Prostate gland (tissue), 2 donors: ENCODE measurements around the gene SAMD8. TPM values are rescaled to one million over a fixed set of nuclear protein-coding genes. Genes with fewer than 3 reads are reported as not detected.
A peak's percentile ranks its signal among the peaks of the same experiment; 100 is the strongest.

Experiments used
- DNase-seq: peaks from one replicate; pipeline ENCODE4 v3.0.0-alpha.2; 2019; ENCODE audit warnings: low spot score
- H3K27ac ChIP-seq, 2 donors: fragments of 200-600 bp; sonication (generic); 2 replicates each; pipeline ENCODE4 v1.5.1; 2017 to 2019
- H3K27me3 ChIP-seq: fragments of 200-600 bp; sonication (generic); replicated peaks from 2 replicates; pipeline ENCODE4 v1.5.1; 2019; ENCODE audit not compliant: insufficient read depth
- H3K36me3 ChIP-seq, 2 donors: fragments of 200-600 bp; sonication (generic); 1 replicate in 1 of 2; 2 replicates in 1 of 2; pipeline versions ENCODE4 v1.5.1 to v1.8.1; 2017 to 2019
- H3K4me1 ChIP-seq: fragments of 200-600 bp; sonication (generic); replicated peaks from 2 replicates; pipeline ENCODE4 v1.5.1; 2019
- H3K4me3 ChIP-seq, 2 donors: fragments of 200-600 bp; sonication (generic); 2 replicates each; pipeline ENCODE4 v1.5.1; 2017 to 2019
- H3K9me3 ChIP-seq: fragments of 200-600 bp; sonication (generic); 2 replicates; pipeline ENCODE4 v1.5.1; 2017
- POLR2A ChIP-seq: fragments of 450-650 bp; IDR thresholded peaks from one replicate; pipeline ENCODE4 v1.6.1; 2016; ENCODE audit warnings: antibody characterized with exemption, mild to moderate bottlenecking
- POLR2AphosphoS5 ChIP-seq: sonication (generic); formaldehyde crosslinking; IDR thresholded peaks from one replicate; pipeline ENCODE4 v1.6.1; 2017; ENCODE audit warnings: antibody characterized with exemption
- WGBS: methylation state at CpG from one replicate; pipeline ENCODE4 v1.1.5; 2018; 5-methylcytosine and 5-hydroxymethylcytosine counted together
- intact Hi-C: fragments of 100-400 bp; cut with DNase I; formaldehyde crosslinking; loops from one replicate; pipeline ENCODE4 v1.14.2; 2022
- total RNA-seq, 2 donors: library from RNA; depleted of rRNA; stranded (reverse); fragments of >200 nt; gene quantifications; one replicate each; pipeline ENCODE4 v1.1.0, GENCODE V29; 2016
- TF ChIP-seq, protein P1 (sequence below), 4 experiments: fragments of 200-600 bp in 2 of 4; fragments of 450-650 bp in 2 of 4; sonication (generic) in 2 of 4; IDR thresholded peaks; 1 replicate in 3 of 4; 2 replicates in 1 of 4; pipeline ENCODE4 v1.5.1; 2016 to 2019; ENCODE audit warnings: antibody characterized with exemption in 4 of 4, mild to moderate bottlenecking in 2 of 4, moderate library complexity in 2 of 4

SAMD8 gene
- total RNA-seq, 2 donors from 2014 or later: 18.8 to 41.5 TPM

DNA sequence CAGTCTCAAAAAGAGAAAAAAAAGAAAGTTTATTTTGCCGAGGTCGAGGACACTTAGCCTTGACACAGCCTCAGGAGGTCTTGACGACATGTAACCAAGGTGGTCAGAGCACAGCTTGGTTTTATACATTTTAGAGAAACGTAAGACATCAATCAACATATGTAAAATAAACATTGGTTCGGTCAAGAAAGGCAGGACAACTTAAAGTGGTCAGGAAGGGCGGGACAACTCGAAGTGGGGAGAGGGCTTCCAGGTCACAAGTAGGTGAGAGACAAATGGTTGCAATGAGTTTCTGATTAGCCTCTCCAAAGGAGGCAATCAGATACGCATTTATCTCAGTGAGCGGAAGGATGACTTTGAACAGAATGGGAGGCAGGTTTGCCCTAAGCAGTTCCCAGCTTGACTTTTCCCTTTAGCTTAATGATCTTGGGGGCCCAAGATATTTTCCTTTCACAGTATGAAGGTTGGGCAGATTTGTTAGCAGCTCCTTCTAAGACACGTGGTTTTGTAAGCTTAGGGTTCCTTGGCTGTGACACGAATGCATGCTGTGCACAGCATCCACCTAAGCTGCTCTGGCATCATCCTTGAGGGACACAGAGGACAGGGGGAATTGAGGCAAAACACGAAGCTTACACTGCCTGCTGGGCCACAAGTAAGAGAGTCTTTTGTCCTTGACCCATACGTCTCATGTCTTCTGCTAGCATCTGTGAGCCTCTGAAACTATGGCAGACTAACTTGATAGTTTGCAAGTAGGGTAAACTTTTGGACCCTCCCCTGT, 95.8 kb downstream of the SAMD8 start:
- TF ChIP-seq, protein P1, sequence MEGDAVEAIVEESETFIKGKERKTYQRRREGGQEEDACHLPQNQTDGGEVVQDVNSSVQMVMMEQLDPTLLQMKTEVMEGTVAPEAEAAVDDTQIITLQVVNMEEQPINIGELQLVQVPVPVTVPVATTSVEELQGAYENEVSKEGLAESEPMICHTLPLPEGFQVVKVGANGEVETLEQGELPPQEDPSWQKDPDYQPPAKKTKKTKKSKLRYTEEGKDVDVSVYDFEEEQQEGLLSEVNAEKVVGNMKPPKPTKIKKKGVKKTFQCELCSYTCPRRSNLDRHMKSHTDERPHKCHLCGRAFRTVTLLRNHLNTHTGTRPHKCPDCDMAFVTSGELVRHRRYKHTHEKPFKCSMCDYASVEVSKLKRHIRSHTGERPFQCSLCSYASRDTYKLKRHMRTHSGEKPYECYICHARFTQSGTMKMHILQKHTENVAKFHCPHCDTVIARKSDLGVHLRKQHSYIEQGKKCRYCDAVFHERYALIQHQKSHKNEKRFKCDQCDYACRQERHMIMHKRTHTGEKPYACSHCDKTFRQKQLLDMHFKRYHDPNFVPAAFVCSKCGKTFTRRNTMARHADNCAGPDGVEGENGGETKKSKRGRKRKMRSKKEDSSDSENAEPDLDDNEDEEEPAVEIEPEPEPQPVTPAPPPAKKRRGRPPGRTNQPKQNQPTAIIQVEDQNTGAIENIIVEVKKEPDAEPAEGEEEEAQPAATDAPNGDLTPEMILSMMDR (IDR thresholded peaks at IDR 0.05): no peak
- TF ChIP-seq POLR2AphosphoS5: no peak
- TF ChIP-seq POLR2A: no peak
- Histone ChIP-seq H3K4me1 (peaks cover 5% of the 10 kb centered on the region), H3K9me3 (no peaks in the 10 kb centered on the region), H3K4me3 (no peak overlapping the region), H3K27me3 (no peaks in the 10 kb centered on the region), H3K36me3 (no peaks in the 10 kb centered on the region), H3K27ac (no peak overlapping the region)
- 77% methylated on average over 13 of the region's 13 CpGs for WGBS
- DNase-seq: no peak
- intact Hi-C loops: no loop called here

DNA sequence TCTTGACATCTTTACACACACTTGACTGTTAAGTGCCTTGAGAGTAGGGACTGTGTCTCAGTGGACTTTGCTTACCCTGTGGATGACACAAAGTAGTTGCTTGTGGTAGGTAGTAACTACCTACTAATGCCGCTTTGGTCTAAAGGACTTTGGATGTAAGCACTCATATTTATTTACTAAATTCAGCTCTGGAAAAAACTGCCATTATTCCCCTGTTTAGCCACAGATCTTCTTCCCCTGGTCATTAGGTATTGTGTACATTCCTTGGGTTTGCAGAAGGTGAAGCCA, 96.3 kb downstream of the SAMD8 start:
- Histone ChIP-seq H3K27ac (no peak overlapping the region), H3K4me1 (peaks cover 5% of the 10 kb centered on the region), H3K27me3 (no peaks in the 10 kb centered on the region), H3K4me3 (no peak overlapping the region), H3K9me3 (no peaks in the 10 kb centered on the region), H3K36me3 (no peaks in the 10 kb centered on the region)
- intact Hi-C loops: no loop called here
- TF ChIP-seq, protein P1 (IDR thresholded peaks at IDR 0.05): no peak
- TF ChIP-seq POLR2AphosphoS5: no peak
- TF ChIP-seq POLR2A: no peak
- no peak for DNase-seq
- 75% methylated on average over 1 of the region's 1 CpG for WGBS

DNA sequence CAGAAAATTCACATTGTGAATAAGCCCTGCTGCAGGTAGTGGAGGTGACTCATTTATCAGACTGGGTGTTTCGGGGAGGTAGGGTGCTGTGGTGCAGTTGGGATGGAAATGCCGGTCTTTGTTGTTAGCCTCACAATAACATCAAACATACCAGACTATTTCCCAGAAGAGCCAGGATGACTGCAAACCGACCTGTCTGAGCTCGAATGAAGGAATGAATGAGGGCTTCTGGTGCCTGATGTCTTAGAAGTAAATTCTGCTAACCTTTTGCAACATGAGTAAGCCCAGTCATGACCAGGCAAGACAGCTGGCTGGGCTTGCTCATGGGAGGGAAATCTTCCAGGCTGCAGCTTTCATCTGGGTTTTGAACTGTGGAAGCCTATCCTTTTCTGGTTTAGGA, 96.7 kb downstream of the SAMD8 start:
- H3K4me1 ChIP-seq: peaks cover 5% of the 10 kb centered on the region
- H3K27ac ChIP-seq: peak overlapping the region in 1 of 2 donors; percentile 98
- DNase-seq: peak; percentile 61
- 35% methylated on average over 4 of the region's 4 CpGs for WGBS
- H3K4me3 ChIP-seq: no peak overlapping the region
- H3K27me3 ChIP-seq: no peaks in the 10 kb centered on the region
- H3K9me3 ChIP-seq: no peaks in the 10 kb centered on the region
- intact Hi-C loops: no loop called here
- H3K36me3 ChIP-seq: no peaks in the 10 kb centered on the region
- TF ChIP-seq POLR2A (peak; percentile 10), POLR2AphosphoS5 (peak; percentile 79)
- TF ChIP-seq, protein P1 (IDR thresholded peaks at IDR 0.05): no peak

DNA sequence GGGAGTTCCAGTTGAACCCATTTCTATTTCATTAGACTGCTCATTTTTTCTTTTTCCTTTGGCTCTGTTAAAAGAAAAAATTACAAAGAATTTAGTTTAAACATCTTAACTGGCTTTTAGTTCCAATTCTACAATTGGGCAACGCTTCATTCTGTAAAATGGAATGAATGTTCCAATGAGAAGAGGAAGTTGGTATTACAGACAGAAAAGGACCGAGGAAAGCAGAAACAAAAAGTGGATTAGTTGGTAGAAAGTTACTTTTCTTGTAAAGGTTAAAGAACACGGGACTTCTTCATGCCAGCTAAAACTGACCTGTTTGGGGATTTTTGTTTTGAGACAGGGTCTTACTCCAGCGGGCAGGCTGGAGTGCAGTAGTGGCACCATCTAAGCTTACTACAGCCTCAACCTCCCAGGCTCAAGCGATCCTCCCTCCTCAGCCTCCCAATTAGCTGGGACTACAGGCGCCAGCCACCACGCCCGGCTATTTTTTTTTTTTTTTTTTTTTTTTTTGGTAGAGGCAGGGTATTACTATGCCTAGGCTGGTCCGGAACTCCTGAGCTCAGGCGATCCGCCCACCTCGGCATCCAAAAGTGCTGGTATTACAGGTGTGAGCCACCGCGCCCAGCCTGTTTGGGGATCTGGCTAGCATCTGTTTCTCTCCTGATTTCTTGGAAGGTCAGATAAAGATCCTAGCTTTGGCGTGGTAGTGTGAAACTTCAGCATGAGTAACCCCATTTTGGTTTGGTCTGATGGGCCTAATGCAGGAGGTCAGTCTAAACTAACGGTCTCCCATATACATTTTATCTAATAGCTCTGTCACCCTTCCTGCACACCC, 97.8 kb downstream of the SAMD8 start:
- 79% methylated on average over 16 of the region's 16 CpGs for WGBS
- intact Hi-C loops: no loop called here
- H3K36me3 ChIP-seq: no peaks in the 10 kb centered on the region
- peak overlapping the region; percentile 96 to 100 for H3K4me3 ChIP-seq
- DNase-seq: peak; percentile 14
- peaks cover 5% of the 10 kb centered on the region for H3K4me1 ChIP-seq
- H3K27ac ChIP-seq: peak overlapping the region; percentile 98 to 99
- no peaks in the 10 kb centered on the region for H3K27me3 ChIP-seq
- no peaks in the 10 kb centered on the region for H3K9me3 ChIP-seq
- TF ChIP-seq POLR2A (no peak), POLR2AphosphoS5 (no peak)
- TF ChIP-seq, protein P1 (IDR thresholded peaks at IDR 0.05): no peak
